GM21423 (cell line): ENCODE data around the gene TMEM125.

ENCODE experiments used
- ATAC-seq: cut with Tn5 transposase; IDR thresholded peaks from one replicate; pipeline ENCODE4 v1.9.1; 2021; ENCODE audit warnings: mild to moderate bottlenecking, moderate library complexity; ENCODE audit not compliant: unreplicated experiment

TMEM125 gene

DNA sequence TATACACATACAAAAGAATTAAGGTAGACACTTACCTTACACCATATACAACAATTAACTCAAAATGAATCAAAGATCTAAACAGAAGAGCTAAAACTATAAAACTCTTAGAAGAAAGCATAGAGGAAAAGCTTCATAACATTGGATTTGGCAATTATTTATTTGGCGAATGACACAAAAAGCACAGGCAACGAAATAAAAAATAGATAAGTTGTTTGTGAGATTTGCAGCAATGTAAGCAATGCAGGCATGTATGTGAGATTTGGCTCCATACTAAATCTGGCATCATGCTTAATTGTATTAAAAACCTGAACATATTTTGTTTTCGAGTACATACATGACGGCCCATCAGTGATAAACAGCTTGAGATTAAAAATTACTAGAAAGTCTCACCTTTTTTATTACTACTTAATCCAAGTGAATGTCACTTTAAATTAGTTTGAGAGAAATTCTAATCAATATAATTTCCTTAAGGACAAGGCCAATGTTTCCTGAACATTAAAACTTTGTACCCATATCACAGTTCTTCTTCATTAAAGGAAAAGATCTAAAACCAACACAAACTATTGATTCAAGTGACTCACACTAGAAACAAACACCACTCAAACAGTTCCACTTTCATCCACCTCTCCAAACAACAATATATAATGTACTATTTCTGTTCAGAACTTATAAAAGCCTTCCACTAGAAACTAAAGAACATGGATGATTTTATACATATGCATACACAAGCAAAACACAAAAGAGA lies 23.1 kb upstream of the TMEM125 start:
- ATAC-seq: no peak

DNA sequence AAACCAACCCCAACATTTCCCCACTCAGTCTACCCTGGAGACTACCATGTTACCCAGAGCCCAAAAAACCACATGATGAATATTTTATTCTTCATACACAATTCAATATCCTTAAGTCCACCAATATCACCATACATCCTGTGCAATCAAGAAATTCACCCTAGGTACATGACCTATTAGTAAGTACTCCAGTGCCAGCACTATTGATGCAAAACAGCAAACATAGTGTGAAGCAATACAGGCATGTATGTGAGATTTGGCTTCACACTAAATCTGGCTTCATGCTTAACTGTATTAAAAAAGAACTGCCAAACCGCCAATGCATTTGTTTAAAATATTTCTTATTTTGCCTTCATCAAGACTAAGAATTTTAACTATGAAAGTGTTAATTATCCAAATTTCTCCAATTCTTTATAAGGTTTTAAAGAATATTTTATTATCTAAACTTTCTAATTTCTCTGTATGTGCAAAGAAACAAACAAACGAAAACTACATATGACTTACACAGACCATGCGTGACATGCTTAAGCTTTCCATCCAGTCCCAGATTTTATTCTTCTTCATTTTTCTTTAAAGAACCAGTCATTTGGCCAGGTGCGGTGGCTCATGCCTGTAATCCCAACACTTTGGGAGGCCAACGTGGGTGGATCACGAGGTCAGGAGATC lies 22.4 kb upstream of the TMEM125 start:
- ATAC-seq: no peak

DNA sequence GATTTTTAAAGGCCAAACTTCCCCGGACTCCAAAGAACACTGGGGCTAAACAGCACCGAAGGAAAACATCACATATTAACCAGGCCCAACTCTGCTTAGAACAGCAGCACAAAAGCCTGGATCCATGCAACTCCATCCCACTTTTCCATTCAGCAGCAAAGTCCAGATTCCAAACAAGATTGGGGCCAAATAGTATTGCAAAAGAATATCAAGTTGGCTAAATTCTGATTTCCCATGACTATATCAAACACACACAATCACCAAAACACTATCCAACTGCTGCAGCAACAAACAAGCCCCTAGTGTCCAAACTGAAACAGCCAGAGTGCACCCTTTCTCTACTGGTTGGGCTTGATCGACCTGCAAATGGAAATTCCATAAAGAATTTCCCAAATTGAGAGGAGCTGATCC lies 19.4 kb upstream of the TMEM125 start:
- no peak for ATAC-seq

DNA sequence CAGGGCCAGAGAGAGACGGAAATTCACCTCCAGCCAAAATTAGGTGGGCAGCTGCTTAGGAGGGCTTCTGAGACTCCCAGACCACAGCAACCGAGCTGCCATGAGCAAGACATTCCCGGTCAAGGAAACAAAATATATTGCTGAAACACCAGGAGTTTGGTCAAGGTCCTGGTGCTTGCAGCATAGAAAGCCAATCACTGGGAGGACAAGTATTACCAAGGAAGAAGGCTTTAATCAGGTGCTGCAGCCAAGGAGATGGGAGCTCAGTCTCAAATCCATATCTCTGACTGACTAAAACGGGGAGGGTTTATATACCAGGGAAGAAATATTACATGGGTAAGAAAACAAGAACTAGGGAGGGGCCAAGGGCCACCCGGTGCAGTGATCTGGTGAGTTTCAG lies 18.8 kb upstream of the TMEM125 start:
- ATAC-seq: no peak

- no peak for ATAC-seq
Measured at GRCh38 chr1:43252225-43252624, 17.6 kb upstream of the TMEM125 start.

- no peak for ATAC-seq
Measured at GRCh38 chr1:43253173-43253572, 16.6 kb upstream of the TMEM125 start.

- ATAC-seq: no peak
Measured at GRCh38 chr1:43253876-43254275, 15.9 kb upstream of the TMEM125 start.

DNA sequence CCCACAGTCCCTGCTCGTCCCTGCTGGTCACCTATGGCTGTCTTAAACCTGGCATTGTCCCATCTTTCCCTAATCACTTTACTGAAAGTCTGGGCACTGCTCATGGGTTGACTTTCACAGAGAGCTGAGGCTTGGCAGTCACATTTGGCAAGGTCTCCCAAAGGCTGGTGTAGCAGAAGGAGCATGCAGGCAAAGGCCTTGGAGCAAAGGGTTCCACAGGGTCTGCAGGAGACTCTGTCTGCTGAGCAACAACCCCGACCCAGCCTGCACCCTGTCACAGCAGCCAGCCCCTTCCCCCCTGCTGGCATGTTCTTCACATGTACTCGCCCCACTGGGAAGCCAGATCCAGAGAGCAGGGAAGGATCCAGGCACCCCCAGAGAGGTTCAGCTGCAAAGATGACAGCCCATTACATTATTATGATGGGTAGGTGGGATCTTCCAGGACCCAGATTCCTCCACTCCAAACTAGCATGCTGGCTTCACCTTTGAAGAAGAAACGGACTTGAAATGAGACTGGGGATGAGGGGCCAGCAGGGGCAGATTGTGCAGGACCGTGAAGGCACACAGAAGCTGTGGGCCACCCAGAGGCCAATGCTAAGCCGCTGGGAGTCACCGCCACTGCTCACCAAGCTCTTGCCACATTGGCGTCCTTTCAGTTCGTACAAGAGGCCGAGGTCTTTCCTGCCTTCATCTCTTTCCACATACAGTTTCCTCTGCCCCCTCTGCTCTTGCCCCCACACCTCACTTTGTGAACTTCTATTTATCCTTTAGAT lies 14.2 kb upstream of the TMEM125 start:
- ATAC-seq: no peak

DNA sequence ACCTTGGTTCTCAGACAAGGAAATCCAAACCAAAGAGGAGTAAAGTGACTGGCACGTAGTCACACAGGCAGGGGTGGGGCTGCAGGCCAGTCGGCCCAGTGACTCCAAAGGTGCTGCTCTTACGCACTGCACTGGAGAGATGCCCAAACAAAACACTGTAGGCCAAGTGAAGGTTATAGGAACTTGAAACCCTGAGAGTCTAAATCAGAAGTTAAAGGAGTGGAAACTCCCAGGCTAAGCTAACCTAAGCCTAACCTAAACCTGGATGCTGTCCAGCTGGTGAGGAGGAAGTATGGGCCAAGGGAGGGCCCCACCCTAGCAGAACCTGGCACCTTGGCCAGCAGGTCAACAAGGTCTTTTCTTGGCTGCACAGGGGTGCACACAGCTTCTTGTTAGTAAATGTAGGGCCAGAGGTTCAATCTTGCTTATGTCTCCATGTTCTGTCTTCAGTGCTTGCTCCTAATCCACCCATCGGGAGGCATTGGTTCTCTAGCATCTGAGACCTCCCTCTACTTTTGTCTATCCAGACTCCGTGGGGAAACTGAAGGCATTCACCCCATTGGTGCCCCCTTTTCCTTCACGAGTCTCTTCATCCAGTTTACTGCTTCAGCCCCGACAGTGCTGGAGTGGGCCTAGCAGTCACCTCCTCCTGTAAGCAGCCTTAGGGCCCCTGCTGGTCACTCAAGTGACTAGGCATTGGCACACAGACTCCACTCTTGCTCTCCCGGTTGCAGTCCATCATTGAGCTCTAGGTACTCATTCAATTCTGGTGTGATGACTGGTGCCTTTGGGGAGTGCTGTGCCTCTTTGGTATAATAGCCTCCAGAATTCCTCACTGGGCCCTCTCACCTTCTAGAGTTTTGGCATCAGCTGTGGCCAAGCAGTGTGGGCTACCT lies 12.9 kb upstream of the TMEM125 start:
- no peak for ATAC-seq

DNA sequence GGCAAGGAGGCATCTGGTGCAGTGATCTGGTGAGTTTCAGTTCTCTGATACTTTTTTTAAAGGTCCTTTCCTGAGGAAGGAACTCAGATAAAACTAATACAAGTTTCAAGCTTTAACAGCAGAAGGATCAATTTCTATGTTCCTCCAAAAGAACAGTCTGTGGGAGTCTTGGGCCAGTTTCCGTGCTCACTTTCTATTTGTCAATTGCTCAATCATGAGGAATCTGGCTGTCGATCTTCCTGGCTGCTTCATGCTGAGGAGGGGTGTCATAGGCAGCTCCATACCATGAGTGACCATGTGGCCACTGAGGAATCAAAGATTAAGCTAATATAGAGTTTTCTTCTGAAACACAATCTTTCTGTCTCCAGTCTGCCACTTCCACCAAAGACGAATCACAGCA lies 11.4 kb upstream of the TMEM125 start:
- ATAC-seq: no peak

- no peak for ATAC-seq
Measured at GRCh38 chr1:43265431-43265830, 4.4 kb upstream of the TMEM125 start.

DNA sequence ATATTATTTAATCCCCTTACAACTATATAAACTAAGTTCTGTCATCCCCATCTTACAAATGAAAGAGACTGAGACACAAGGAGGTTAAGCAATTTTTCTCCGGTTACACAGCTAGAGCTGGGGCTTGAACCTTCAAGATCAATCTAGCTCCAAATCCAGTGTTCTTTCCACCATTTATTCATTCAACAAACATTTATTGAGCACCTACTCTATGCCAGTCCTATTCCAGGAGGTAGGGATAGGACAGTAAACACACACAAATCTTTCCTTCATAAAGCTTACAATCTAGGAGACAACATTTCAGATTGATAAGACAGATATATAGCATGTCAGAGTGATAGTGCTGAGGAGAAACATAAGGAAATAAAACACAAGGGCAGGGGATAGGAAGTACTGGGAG lies 2.9 kb upstream of the TMEM125 start:
- no peak for ATAC-seq

- no peak for ATAC-seq
Measured at GRCh38 chr1:43267291-43267805, 2.4 kb upstream of the TMEM125 start.

- no peak for ATAC-seq
Measured at GRCh38 chr1:43267818-43268425, 1.9 kb upstream of the TMEM125 start.

GRCh38 chr1:43270421-43271095 lies 775 bp downstream of the TMEM125 start:
- ATAC-seq: no peak

GRCh38 chr1:43271186-43272118 lies 1.7 kb downstream of the TMEM125 start:
- no peak for ATAC-seq

DNA sequence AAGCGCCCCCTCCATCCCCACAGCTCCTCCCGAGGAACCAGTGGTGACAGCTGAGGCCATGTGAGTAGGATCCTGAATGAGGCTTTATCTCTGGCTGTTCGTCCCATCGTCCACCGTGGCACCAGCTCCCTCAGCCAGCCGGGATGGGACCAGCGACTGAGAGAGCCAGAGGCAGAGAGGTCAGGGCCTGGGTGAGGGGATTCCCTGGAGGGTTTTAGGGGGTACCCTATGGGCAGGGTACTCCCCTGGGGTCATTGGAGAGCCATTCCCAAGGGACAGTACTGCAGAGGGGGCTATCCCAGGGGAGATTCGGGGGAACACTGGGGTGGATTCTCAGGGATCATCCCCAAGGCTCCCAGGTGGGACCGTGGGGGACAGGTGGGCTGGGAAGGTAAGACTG lies 2.4 kb downstream of the TMEM125 start:
- ATAC-seq: no peak
